GM19397 (cell line): Measurements from ENCODE around the gene RAE1.
A peak's percentile ranks its signal among the peaks of the same experiment; 100 is the strongest.

Experiments used
- ATAC-seq: cut with Tn5 transposase; IDR thresholded peaks from one replicate; pipeline ENCODE4 v1.9.1; 2021; ENCODE audit warnings: mild to moderate bottlenecking, moderate library complexity; ENCODE audit not compliant: unreplicated experiment

RAE1 gene

GRCh38 chr20:57398901-57399535 is 48.0 kb downstream of the RAE1 start:
- ATAC-seq, result no peak

GRCh38 chr20:57399587-57400155 is 48.6 kb downstream of the RAE1 start:
- ATAC-seq, result peak; percentile 39

GRCh38 chr20:57400231-57400701 is 49.2 kb downstream of the RAE1 start:
- no peak for ATAC-seq

- peak; percentile 26 for ATAC-seq
These were observed 49.9 kb downstream of the RAE1 start for GRCh38 chr20:57400821-57401564.

GRCh38 chr20:57401565-57401918 is 50.5 kb downstream of the RAE1 start:
- no peak for ATAC-seq

- ATAC-seq, result no peak
These were observed 51.4 kb downstream of the RAE1 start for GRCh38 chr20:57402206-57403125.

GRCh38 chr20:57403216-57403615 is 52.2 kb downstream of the RAE1 start:
- ATAC-seq, result no peak

GRCh38 chr20:57404006-57404405 is 53.0 kb downstream of the RAE1 start:
- ATAC-seq, result no peak

GRCh38 chr20:57404419-57405072 is 53.5 kb downstream of the RAE1 start:
- no peak for ATAC-seq

GRCh38 chr20:57405236-57406016 is 54.4 kb downstream of the RAE1 start:
- no peak for ATAC-seq

- no peak for ATAC-seq
These were observed 56.5 kb downstream of the RAE1 start for GRCh38 chr20:57407541-57407956.

GRCh38 chr20:57408131-57408530 is 57.1 kb downstream of the RAE1 start:
- ATAC-seq, result no peak

- ATAC-seq, result no peak
These were observed 57.6 kb downstream of the RAE1 start for GRCh38 chr20:57408536-57409233.

- ATAC-seq, result no peak
These were observed 58.2 kb downstream of the RAE1 start for GRCh38 chr20:57409316-57409671.

GRCh38 chr20:57409672-57410397 is 58.8 kb downstream of the RAE1 start:
- ATAC-seq, result no peak

- no peak for ATAC-seq
These were observed 59.4 kb downstream of the RAE1 start for GRCh38 chr20:57410398-57410920.

- ATAC-seq, result no peak
These were observed 59.9 kb downstream of the RAE1 start for GRCh38 chr20:57410924-57411323.
